ELR (cell line): ENCODE results near the gene CCDC92.

ENCODE experiments used
- DNase-seq: peaks from one replicate; pipeline ENCODE4 v3.0.0-alpha.2; 2015; ENCODE audit warnings: low read depth

Gene CCDC92, protein sequence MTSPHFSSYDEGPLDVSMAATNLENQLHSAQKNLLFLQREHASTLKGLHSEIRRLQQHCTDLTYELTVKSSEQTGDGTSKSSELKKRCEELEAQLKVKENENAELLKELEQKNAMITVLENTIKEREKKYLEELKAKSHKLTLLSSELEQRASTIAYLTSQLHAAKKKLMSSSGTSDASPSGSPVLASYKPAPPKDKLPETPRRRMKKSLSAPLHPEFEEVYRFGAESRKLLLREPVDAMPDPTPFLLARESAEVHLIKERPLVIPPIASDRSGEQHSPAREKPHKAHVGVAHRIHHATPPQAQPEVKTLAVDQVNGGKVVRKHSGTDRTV

DNA sequence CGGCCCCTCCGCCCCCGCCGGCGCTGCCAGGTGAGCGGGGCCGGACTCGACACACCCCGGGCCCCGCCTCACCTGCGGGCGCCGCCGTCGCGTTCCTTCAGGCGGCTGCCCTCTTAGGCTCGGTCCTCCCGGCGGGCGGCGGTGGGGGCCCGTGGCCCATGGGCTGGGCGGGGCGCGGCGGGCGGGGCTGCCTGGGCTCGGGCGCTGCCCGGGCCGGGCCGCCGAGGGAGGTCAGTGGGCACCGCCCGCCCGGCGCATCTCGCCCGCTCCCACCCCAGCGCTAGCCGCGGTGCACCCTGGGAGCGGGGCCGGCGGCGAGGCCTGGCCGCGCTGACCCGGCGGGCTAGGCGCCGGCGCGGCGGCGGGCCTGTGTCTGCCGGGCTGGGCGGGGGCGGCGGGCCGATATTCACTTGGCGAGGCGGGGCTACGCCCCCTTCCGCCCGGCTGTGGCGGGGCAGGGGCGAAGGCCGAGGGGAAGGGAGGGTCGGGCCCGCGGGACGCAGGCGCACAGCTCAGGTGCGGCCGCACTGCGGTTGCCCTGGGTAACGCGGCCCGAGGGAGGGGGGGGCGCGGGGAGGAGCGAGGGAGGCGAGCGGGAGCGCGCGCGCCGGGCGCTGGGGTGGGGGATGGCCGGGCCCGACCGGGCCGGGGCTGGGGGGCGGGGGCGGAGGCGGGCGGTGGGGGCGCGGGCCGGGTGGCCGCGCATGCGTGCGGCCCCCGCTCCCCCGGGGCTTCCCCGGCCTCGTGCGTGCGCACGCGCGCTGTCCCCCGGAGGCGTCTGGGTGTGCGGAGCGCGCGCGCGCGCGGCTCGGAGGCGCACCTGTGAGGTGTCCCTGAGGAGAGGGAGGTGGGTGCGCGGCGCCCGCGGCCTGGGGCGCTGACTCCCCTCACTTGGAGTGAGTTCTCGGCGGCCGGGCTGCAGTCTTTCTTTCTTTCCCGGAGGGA, at the start of gene CCDC92, which contains the start of gene ZNF664:
TSS of gene CCDC92 (minus strand) at position 375 of the 945 bp plus-strand sequence. CDS start 28,526 bp downstream, outside the sequence.
TSS of gene ZNF664 (plus strand) at position 759 of the 945 bp plus-strand sequence. CDS start 38,930 bp downstream, outside the sequence.
- DNase-seq = peak; percentile 91

DNA sequence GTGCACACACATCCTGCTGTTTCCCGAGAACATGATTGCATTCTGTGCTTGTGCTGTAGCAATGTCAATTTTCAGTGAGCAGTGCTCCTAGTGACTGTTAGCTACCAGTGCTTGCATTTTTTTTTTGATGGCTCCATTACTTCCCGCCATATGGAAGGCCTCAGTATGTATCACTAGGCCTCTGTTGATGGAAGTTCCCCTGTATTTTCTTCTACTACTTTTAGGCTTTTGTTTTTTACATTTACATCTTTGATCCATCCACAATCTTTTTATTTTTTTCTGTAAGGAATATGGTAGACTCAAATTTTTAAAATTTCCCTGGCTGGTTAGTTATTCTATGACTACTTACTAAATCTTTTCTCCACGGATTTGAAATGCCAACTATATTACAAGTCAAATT, 49.5 kb upstream of the CCDC92 start:
- no peak for DNase-seq

DNA sequence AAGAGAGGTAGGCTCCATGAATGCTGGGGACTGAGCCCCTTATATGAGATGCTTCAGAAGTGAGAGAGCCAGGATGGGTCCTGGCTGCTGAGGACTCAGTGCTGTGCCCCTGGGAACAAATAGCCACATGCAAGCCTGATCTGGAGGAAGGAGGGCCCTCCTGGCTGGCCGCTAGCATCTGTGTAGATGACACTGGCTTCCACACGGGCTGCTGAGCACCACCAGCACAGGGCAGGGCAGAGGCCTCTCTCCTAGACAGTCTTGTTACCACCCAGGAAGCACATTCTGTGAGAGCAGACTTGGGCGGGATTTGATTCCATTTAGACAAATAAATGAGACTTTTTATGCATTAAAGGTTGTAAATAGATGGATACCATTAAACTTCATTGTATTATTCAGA, 48.4 kb upstream of the CCDC92 start:
- no peak for DNase-seq

DNA sequence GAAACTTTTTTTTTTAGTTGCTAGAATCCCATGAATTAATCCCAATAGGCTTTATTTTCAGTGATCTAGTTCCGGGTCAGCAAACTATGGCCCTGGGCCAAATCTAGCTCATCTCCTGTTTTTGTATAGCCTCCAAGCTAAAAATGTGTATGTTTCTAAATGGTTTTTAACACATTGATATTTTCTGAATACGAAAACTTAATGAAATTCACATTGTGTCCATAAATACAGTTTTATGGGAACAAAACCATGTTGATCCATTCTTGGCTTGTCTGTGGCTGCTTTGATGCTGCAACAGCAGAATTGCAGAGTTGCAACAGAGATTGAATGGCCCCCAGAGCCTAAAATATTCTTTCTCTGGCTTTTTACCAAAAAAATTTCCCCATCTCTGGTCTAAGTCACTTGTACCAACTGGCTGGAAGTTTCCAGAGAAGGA, 47.9 kb upstream of the CCDC92 start:
- no peak for DNase-seq

DNA sequence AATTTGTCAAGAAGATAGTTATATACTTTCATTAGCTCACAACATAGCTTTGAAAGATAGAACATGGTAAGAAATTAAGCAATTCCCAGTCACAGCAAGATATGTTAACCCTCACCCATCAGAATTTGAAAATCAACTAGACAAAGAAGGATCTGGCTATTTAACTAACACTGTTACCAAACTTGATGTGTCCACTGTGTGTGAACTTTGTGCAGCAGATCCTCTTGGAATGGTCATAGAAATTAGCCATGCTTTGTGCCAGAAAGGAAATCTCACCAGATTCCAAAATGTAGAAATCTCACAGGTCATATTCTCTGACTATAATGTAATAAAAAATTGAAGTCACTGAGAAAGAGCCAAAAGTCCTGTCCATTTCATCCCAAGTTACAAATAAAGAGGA, 46.5 kb upstream of the CCDC92 start:
- DNase-seq = no peak

DNA sequence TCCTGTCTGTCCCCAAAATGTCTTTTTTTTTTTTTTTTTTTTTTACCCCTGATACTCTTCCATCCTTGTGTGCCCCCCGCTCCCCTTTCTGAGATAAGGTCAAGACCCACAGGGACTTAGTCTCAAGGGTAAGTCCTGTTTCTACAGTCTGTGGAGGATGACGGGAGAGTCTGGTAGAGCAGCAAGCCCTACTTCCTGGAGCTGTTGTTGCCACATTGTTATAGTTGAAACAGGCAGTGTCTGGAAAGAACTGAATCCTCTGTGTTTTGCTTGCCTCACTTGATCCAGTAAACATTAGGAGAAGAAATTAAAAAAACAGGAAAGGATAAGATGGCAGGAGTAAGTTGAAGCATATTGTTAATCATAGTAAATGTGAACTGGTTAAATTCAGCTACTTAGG, 45.9 kb upstream of the CCDC92 start:
- DNase-seq = no peak

DNA sequence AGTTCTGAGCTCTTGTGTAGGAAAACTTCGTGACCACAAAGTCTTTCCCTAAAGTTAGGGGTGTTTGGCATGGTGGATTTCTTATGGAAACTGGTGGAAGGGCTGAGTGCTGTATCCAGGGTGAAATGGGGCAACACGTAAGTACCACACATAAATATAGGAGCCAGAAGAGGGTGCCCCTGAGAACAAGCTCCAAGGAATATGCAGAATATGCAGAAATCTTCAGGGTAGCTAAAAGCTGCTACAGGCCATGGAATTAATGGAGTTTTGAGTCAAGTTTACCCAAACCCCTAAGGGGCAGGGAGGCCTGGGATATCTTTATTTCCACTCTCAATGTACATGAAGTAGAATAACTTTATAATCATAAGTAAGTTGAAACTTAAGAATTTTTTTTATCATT, 44.4 kb upstream of the CCDC92 start:
- no peak for DNase-seq

DNA sequence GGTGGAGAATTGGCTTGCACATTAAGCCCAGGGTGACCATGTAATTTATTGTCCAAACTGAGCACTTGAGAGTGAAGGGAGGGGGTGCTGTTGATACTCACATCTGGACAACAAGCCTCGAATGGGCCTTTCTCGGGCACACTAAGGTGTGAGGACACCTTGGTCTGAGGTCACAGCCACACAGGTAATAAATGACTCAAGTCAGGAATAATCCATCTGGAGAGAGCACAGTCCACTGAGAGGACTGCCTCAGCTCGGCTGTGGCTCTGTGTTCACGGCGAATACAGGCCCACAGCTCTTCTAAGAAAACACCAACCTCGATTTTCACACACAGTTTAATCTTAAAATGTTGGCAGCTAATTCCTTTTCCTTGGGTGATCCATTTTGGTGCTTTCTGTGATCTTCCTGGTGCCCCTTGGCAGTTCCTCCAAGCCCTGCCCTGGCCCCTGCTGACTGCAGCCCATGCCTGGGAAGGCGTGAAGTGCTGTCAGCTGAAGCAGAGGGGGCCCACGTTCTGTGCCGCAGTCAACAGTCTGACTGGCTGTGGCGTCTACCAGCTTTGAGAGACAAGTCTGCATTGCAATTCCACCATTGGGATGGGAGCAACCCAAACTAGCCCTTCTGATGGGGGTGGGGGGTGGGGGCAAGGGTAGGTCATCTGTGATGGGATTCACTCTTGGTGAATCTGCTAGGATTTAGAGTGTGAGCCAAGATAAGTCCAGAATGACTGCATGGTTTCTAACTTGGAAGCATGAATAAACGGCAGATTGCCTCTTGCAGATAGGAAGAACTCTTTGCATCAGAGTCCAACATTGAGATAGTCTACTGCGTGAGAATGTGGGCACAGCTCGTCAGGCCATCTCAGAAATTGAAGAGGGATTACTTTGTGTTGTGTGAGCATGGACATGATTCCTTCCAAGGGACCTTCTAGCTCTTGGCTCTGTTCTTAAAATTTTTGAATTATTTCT, 43.1 kb upstream of the CCDC92 start:
- DNase-seq = no peak

DNA sequence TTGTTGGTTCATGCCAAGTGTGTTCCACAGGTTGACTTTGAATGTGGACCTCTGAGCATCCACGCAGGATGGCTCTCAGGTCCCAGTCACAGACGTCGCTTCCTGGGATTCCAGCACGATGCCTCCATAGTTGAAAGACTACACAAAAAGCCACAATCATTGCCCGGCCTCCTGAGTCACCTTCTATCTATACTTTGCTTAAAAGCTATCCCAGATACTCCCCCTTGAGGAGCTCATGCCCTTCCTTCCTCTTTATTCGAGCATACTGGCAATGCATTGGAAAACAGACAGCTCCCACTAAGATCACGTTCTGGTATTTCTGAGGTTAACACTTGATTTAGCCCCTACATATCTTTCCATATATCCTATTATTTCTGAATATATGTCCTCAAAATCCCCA, 40.4 kb upstream of the CCDC92 start:
- DNase-seq = no peak

DNA sequence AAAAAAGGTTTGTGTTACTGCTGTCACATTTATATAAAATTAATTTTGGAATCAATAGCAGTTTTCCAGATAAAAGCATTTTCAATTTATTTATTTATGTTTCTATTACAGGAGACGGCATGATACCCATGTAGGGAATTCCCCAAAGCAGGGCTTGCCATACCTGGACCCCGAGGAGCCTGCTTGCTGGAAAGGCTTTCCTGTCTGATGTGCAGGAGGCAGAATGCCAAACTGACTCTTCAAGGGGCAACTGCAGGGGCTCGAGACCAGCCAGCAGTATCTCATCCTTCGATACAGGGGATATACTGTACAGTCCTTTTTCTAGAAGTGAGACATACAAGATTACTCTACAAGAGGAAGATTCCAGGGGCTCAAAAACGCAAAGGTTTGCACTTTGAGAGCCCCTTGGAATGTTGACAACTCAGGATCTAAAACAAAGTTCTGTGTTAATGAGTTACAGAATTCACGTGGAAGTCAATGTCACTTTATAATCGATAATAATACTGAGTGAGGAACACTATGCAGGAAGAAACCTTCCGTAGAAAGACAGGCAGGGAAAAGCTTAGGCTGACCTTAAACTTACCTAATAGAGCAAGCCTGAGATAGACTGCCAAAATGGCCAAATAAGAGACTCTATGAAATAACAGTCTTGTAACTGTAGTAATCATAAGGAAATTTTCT, 38.9 kb upstream of the CCDC92 start:
- no peak for DNase-seq

DNA sequence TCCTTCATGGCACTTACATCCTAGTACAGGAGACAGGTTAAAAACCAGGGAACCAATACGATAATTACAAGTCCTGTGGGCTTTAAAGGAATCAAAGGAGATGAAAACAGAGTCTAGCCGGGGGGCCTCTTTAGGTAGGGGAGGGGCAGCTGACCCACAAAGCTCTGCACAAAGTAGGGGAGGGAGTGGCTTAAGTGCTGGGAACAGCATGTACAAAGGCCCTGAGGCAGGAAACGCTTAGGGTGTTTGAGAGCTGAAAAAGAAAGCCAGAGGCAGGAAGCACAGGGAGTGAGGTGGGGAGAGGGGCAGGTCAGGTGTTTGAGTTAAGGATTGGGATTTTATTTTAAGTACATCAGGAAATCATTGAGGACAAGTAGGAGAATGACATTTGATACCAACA, 38.1 kb upstream of the CCDC92 start:
- DNase-seq = no peak

DNA sequence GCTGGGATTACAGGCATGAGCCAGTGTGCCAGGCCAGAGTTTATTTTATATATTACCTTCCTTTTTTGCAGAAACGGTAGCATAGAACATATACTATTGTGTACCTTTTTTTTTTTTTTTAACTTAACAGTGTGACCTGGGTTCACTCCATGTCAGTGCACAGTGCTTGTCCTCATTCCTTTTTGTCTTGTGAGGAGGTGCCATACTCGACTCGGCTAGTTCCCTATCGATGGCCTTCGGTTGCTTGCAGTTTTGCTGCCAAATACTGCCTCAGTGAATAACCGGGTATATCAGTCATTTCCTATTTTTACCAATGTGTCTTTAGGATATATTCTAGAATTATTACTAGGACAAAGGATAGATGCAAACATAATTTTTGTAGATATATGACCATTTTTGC, 37.1 kb upstream of the CCDC92 start:
- DNase-seq = no peak

DNA sequence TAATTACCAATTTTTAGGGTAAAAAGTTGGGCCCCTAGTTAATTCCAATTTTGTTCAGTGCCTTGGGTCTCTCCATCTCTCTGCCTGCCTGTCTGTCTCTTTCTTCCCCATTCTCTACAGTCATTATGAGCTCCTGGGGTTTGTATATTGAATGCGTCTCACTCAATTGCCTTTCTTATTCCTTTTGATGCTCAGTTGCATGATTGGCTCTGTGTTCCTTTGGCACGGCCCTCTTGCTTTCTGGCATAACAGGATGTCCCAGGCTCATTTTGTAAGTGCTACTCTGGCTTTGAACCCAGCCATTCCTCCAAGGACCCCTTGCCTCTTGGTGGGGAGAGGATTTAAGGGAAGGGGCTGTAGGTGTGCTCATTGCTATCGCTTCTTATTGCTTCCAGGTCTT, 36.0 kb upstream of the CCDC92 start:
- DNase-seq = no peak

DNA sequence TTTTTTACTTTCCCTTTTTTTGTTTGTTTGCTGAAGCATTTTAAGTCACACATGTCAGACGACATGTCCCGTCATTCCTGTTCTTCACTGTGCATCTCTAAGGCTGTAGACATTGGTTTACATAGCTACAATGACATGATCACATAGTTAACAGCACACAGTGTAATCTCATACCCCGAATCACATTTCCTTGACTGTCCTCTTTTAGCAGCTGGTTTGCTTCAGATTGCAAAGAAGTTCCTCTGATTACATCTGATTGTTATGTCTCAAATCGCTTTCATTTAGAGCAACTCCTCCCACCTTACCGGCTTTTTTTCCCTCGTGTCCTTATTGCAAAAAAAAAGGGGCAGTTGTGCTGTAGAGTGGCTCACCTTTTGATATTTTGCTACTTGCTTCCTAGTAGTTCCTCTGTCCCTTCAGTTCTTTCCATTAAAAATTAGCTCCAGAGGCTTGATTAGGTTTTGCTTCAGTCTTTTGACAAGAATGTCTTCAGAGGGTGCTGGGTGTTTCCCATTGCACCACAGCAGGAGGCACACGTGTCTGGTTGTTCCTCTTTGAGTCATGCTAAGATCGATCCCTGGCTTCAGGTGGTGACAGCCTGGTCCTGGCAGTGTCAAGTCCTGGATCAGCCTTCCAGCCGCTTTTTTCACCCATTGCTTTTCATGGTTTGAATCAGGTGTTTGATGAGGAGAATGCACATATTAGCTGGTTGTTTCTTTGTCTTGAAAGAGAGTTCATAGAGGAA, 35.4 kb upstream of the CCDC92 start:
- DNase-seq = no peak

DNA sequence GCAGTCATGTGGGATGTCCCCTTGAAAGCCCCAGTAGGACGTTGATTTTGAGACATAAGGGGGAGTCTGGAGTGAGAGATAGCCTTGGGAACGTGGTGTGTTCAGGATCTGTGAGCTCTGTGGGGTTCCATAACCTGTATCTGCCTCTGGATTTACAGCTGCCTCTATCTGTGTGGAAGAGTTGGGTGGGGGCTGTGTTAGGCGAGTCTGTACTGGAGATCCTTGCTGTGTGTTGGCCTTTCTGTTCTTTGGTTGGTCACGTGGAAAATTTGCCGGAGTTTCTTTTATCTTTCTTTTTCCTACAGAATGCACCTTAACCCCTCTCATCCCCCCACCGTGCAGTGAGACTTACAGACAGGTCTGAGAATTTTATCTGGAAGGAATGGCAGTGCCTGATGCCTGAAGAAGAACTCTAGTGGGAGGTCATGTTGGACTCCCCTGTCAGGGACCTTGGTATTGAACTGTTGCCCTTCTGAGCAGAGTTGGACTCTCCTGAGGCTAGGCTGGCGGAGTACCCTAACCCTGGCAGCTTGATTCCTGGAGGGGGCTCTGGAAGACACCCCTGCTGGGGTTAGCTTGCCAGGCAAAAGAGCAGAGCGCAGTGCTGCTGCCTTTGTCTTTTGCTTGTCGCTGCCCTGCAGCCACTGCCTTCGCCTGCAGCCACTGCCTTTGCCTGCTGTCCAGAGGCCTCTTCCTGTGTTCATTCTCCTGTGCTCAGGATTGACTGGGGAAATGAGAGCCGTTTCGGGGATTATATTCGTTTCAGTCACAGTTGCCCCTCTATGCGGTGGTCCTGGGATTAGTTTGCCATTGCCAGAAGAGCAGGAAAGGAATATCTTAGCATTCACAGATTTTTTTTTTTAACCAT, 34.4 kb upstream of the CCDC92 start:
- DNase-seq = no peak

DNA sequence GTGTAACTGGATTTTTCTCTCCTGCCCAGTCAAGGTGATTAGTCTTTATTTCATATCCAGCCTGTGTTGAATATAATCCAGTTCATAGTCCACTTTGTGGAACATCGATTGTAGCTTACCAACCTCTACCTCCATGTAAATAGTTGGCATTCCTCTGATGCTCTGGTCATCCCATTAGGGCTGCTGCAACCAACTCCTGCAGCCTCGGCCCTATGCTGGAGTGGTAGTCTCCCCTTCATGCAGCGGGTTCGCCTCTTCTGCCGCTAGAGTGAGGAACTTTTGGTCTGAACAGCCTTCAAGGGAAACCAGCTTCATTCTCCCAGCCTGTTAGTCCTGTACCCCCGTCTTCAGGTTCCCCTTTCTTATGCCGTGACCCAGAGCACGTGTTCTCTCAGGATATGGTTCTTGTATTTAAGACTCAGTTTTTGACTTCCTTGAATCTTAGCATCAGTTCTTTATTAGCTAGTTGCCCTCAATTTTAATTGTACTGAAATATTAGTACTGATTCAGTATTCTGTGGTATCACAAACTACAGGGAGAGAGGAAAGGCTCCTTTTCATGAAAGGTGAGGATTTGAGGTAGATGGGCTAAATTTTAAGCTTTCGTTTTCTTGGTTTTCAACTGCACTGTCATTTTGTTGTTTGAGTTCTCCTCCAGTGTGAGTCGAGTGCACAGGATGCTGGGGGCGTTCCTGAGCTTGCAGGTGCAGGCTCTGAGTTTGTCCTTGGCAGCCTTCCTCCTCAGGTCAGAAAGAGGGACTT, 33.6 kb upstream of the CCDC92 start:
- DNase-seq = no peak

DNA sequence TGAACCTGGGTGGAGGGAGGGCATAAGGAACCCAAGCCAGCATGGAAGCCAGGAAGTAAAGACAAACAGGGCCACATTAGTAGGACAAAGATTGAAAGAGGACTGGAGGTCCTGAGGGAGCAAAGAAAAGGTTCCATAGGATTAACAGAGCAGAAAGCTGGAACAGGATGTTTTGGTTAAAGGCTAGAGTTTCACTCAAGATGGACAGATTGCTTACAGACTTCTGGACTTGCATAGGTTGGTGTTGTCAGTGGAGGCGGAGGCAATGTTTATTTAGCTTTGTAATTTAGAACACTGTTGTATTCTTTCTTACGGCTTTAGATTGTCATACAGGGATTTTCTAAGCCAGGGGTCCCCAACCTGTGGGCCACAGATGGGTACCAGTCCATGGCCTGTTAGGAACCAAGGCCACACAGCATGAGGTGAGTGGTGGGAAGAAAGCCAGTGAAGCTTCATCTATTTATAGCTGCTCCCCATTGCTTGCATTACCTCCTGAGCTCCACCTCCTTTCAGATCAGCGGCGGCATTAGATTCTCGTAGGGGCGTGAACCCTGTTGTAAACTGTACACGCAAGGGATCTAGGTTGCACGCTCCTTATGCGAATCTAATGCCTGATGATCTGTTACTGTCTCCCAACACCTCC, 31.7 kb upstream of the CCDC92 start:
- no peak for DNase-seq

DNA sequence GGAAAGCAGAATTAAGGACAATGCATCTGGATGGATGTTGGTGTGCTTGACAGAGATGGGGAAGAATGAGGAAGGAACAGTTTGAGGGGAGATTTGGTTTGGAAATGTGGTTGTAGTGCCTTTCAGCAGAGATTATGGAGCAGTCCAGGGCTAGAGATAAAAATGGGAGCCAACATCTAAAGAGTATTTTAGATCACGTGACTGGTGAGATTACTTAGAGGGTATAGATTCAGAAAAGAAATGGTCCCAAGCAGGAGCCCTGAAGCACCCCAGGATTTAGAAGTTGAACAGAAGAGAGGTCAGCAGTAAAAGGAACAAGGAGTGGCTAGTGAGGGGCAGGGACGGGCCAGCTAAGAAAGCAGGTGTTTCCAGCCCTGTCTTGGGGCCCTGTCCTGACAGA, 30.0 kb upstream of the CCDC92 start:
- no peak for DNase-seq
